GM18507 (cell line): ENCODE measurements around the gene FOXC1.

Source experiments
- DNase-seq: peaks from one replicate; pipeline ENCODE4 v3.0.0; 2011; ENCODE audit warnings: low read depth; ENCODE audit not compliant: insufficient read length; ENCODE audit errors: extremely low spot score
- FAIRE-seq: peaks from 2 replicates; lab custom pipeline; 2011; peaks lifted over from hg19 to GRCh38; lab: Jason Lieb, UNC

FOXC1 gene

GRCh38 chr6:1619098-1619672 lies 9.5 kb downstream of the FOXC1 start:
- no peak for FAIRE-seq
- DNase-seq, result no peak

- no peak for DNase-seq
- no peak for FAIRE-seq
These were observed 10.2 kb downstream of the FOXC1 start for GRCh38 chr6:1619673-1620503.

- FAIRE-seq (no peak), DNase-seq (no peak)
These were observed 10.9 kb downstream of the FOXC1 start for GRCh38 chr6:1620504-1621069.

GRCh38 chr6:1621070-1621701 lies 11.5 kb downstream of the FOXC1 start:
- no peak for FAIRE-seq
- no peak for DNase-seq

- FAIRE-seq (no peak), DNase-seq (no peak)
These were observed 12.6 kb downstream of the FOXC1 start for GRCh38 chr6:1622220-1622850.

- FAIRE-seq, result no peak
- no peak for DNase-seq
These were observed 13.4 kb downstream of the FOXC1 start for GRCh38 chr6:1622851-1623768.

GRCh38 chr6:1623769-1624057 lies 14.0 kb downstream of the FOXC1 start:
- DNase-seq, result no peak
- no peak for FAIRE-seq

GRCh38 chr6:1624058-1624850 lies 14.5 kb downstream of the FOXC1 start:
- FAIRE-seq, result peak; percentile 59
- no peak for DNase-seq

GRCh38 chr6:1624851-1625781 lies 15.4 kb downstream of the FOXC1 start:
- no peak for FAIRE-seq
- no peak for DNase-seq

GRCh38 chr6:1625794-1626435 lies 16.2 kb downstream of the FOXC1 start:
- no peak for FAIRE-seq

GRCh38 chr6:1626481-1626880 lies 16.8 kb downstream of the FOXC1 start:
- DNase-seq (no peak), FAIRE-seq (no peak)

More at GRCh38 chr6:1625794-1626435, 16.2 kb downstream of the FOXC1 start:
- no peak for DNase-seq

GRCh38 chr6:1627827-1628560 lies 18.3 kb downstream of the FOXC1 start:
- FAIRE-seq (no peak), DNase-seq (no peak)

- FAIRE-seq, result no peak
These were observed 19.6 kb downstream of the FOXC1 start for GRCh38 chr6:1629316-1629715.

GRCh38 chr6:1630212-1630770 lies 20.6 kb downstream of the FOXC1 start:
- FAIRE-seq, result no peak
- no peak for DNase-seq

More at GRCh38 chr6:1629316-1629715, 19.6 kb downstream of the FOXC1 start:
- DNase-seq, result no peak

GRCh38 chr6:1630771-1631217 lies 21.1 kb downstream of the FOXC1 start:
- FAIRE-seq (no peak), DNase-seq (no peak)

GRCh38 chr6:1631251-1631650 lies 21.5 kb downstream of the FOXC1 start:
- no peak for FAIRE-seq
- DNase-seq, result no peak
